Body of pancreas (tissue), 4 donors: Measurements from ENCODE around the gene TTLL10.

Source experiments
- POLR2A ChIP-seq, 3 donors: fragments of 450-650 bp; IDR thresholded peaks; one replicate each; pipeline ENCODE4 v1.6.1; 2016; ENCODE audit warnings: antibody characterized with exemption in 3 of 3, mild to moderate bottlenecking in 2 of 3
- TF ChIP-seq, protein P1 (sequence below), 7 experiments: fragments of 450-650 bp in 4 of 7; fragments of 200-600 bp in 3 of 7; sonication (generic) in 3 of 7; IDR thresholded peaks; one replicate each; pipeline ENCODE4 v1.5.1; 2016 to 2019; ENCODE audit warnings: antibody characterized with exemption in 7 of 7

DNA sequence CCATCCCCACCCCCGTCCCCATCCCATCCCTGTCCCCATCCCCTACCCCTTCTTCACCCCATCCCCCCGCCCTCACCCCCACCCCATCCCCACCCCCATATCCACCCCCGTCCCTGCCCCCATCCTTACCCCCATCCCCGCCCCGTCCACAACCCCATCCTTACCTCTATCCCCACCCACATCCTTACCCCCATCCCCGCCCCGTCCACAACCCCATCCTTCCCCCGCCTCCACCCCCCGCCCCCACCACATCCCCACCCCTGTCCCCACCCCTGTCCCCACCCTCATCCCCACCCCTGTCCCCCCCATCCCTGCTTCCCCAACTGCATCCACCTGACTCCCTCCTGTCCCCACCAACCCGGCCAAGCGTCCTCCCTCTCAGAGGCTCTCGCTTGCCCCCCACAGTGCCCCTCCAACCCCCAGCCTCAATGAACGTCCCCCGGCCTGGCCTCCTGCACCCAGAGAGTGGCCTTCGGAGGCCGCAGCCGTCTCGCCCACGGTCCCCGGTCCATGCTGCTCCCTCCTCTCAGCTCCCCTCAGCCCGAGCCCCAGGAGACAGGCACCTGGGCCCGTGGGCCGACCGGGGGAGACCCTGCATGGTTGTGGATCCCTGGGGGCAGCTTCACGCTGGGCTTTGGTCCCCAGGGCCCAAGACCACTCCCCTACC lies 32.3 kb upstream of the TTLL10 start:
- TF ChIP-seq, protein P1, sequence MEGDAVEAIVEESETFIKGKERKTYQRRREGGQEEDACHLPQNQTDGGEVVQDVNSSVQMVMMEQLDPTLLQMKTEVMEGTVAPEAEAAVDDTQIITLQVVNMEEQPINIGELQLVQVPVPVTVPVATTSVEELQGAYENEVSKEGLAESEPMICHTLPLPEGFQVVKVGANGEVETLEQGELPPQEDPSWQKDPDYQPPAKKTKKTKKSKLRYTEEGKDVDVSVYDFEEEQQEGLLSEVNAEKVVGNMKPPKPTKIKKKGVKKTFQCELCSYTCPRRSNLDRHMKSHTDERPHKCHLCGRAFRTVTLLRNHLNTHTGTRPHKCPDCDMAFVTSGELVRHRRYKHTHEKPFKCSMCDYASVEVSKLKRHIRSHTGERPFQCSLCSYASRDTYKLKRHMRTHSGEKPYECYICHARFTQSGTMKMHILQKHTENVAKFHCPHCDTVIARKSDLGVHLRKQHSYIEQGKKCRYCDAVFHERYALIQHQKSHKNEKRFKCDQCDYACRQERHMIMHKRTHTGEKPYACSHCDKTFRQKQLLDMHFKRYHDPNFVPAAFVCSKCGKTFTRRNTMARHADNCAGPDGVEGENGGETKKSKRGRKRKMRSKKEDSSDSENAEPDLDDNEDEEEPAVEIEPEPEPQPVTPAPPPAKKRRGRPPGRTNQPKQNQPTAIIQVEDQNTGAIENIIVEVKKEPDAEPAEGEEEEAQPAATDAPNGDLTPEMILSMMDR (IDR thresholded peaks at IDR 0.05), result no peak
- no peak for TF ChIP-seq POLR2A (IDR thresholded peaks at IDR 0.05)
